Measurements from ENCODE around the gene SPDEF.

SPDEF gene

DNA sequence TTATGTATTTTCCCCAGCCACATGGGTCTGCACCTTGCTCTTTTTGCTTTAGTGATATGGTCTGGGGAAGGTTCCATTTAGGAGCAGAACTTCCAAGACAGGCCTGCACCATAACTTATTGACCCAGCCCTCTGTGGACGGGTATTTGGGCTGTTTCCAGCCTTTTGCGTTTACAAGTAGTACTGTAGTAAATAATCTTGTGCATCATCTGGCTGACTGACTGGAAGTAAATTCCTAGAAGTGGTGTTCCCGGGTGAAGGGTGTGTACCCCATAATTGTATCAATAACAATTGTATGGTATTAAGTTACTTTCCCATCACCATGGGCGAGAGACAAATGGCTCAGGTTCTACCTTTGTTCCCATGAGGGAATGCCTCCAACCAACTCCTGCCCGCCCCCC lies 31.6 kb downstream of the SPDEF start:
- no peak overlapping the region for H3K4me3 ChIP-seq (ENCODE audit: low read depth, low read length)
- TF ChIP-seq POLR2A (IDR thresholded peaks at IDR 0.05; ENCODE audit: extremely low read depth, insufficient read length) (no peak), MYC (IDR thresholded peaks at IDR 0.05; ENCODE audit: low read depth, low read length) (no peak)
- TF ChIP-seq, protein P1, sequence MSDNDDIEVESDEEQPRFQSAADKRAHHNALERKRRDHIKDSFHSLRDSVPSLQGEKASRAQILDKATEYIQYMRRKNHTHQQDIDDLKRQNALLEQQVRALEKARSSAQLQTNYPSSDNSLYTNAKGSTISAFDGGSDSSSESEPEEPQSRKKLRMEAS (IDR thresholded peaks at IDR 0.05; ENCODE audit: low read depth, low read length): no peak
- DNase-seq (ENCODE audit: low read depth): no peak

DNA sequence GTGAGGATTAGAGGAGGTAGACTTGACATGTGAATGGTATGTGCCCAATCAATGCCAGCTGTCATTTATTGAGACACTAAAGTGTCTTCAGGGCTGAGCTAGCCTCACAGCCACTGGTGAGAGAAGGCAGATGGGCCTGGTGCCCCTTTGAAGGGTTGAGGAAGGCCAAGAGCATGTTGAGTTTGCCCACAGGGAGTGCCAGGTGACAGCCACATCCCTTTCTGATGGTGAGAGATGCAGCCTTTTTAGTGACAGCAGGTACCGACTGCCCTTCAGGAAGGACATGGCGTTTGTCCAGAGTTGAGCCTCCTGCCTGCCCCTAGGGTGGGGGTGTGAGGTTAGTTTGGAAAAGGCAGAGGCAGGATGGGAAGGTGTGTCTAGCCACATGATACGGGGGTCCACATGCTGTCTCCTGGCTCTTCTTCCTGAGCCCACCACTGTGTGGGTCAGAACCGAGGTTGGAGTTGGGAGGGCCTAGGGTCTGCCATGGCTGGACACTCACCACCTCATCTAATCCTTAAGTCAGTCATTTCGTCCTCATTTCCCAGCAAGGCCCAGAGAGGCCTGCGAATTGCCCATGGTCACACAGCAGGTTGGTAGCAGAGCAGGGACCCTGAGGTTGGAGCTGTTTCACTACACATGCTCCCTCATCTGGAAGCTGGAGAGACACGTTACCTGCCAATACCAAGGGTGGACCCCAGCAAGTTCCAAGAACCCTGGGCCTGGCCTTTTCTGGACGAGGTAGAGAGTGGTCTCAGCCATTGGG lies 32.5 kb downstream of the SPDEF start:
- DNase-seq (ENCODE audit: low read depth): no peak
- H3K4me3 ChIP-seq (ENCODE audit: low read depth, low read length): no peak overlapping the region
- no peak for TF ChIP-seq POLR2A (IDR thresholded peaks at IDR 0.05; ENCODE audit: extremely low read depth, insufficient read length)
- TF ChIP-seq, protein P2, sequence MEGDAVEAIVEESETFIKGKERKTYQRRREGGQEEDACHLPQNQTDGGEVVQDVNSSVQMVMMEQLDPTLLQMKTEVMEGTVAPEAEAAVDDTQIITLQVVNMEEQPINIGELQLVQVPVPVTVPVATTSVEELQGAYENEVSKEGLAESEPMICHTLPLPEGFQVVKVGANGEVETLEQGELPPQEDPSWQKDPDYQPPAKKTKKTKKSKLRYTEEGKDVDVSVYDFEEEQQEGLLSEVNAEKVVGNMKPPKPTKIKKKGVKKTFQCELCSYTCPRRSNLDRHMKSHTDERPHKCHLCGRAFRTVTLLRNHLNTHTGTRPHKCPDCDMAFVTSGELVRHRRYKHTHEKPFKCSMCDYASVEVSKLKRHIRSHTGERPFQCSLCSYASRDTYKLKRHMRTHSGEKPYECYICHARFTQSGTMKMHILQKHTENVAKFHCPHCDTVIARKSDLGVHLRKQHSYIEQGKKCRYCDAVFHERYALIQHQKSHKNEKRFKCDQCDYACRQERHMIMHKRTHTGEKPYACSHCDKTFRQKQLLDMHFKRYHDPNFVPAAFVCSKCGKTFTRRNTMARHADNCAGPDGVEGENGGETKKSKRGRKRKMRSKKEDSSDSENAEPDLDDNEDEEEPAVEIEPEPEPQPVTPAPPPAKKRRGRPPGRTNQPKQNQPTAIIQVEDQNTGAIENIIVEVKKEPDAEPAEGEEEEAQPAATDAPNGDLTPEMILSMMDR (IDR thresholded peaks at IDR 0.05; ENCODE audit: low read depth, low read length): no peak
- TF ChIP-seq, protein P1 (IDR thresholded peaks at IDR 0.05; ENCODE audit: low read depth, low read length): no peak
- no peak for TF ChIP-seq MYC (IDR thresholded peaks at IDR 0.05; ENCODE audit: low read depth, low read length)

DNA sequence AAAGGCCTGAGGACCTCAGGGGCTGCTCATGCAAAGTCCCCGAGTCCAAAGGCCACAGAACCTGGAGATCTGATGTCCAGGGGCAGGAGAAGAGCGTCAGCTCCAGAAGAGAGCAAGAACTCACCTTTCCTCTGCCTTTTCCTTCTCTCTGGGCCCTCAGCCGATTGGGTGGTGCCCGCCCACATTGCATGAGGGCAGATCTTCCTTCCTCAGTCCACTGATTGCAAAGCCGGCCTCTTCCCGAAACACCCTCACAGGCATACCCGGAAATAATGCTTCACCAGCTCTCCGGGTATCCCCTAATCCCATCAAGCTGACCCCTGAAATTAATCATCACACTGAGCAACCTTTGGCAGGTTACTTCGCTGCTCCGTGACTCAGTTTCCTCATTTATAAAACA lies 33.4 kb downstream of the SPDEF start:
- H3K4me3 ChIP-seq (ENCODE audit: low read depth, low read length): no peak overlapping the region
- TF ChIP-seq, protein P2 (IDR thresholded peaks at IDR 0.05; ENCODE audit: low read depth, low read length): no peak
- TF ChIP-seq, protein P1 (IDR thresholded peaks at IDR 0.05; ENCODE audit: low read depth, low read length): no peak
- TF ChIP-seq MYC (IDR thresholded peaks at IDR 0.05; ENCODE audit: low read depth, low read length): no peak
- no peak for TF ChIP-seq POLR2A (IDR thresholded peaks at IDR 0.05; ENCODE audit: extremely low read depth, insufficient read length)
- no peak for DNase-seq (ENCODE audit: low read depth)

DNA sequence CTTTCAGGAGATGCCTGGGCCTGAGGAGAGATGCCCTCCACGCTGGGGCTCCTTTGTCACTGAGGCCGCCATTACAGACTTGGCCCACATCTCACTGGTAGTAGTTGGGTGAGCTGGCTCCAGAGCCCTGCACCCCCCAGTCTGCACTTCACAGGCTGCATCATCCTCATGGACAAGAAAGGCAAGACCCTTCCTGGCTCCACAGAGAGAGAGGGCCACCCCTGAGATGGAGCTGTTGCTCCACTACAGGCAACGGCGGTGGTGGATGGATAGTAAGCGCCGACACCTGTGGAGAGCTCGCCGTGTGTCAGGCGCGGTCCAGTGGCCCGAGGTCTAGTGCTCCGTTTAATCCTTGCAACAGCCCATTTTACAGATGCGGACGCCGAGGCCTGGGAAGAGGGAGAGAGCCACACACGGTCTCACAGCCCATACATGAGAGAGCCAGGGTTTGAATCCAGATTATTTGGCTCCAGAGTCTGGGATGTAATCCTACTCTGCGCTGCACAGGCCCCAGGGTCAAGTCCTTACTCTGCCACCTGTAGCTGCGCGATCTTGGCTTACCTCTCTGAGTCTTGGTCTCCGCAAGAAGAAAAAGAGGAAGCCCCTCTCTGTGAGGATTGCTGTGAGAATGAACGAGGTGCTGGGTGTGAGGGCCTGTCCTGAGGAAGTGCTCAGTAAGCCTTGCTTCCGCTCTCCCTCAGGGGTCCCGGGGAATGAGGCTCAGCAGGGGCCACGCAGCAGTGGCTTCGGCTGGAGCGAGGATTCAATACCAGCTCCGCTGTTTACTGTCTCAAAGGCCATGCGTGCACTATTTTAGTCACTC lies 34.5 kb downstream of the SPDEF start:
- no peak overlapping the region for H3K4me3 ChIP-seq (ENCODE audit: low read depth, low read length)
- TF ChIP-seq, protein P2 (IDR thresholded peaks at IDR 0.05; ENCODE audit: low read depth, low read length): no peak
- TF ChIP-seq MYC (IDR thresholded peaks at IDR 0.05; ENCODE audit: low read depth, low read length) (no peak), POLR2A (IDR thresholded peaks at IDR 0.05; ENCODE audit: extremely low read depth, insufficient read length) (no peak)
- TF ChIP-seq, protein P1 (IDR thresholded peaks at IDR 0.05; ENCODE audit: low read depth, low read length): no peak
- DNase-seq (ENCODE audit: low read depth): peak; percentile 68

DNA sequence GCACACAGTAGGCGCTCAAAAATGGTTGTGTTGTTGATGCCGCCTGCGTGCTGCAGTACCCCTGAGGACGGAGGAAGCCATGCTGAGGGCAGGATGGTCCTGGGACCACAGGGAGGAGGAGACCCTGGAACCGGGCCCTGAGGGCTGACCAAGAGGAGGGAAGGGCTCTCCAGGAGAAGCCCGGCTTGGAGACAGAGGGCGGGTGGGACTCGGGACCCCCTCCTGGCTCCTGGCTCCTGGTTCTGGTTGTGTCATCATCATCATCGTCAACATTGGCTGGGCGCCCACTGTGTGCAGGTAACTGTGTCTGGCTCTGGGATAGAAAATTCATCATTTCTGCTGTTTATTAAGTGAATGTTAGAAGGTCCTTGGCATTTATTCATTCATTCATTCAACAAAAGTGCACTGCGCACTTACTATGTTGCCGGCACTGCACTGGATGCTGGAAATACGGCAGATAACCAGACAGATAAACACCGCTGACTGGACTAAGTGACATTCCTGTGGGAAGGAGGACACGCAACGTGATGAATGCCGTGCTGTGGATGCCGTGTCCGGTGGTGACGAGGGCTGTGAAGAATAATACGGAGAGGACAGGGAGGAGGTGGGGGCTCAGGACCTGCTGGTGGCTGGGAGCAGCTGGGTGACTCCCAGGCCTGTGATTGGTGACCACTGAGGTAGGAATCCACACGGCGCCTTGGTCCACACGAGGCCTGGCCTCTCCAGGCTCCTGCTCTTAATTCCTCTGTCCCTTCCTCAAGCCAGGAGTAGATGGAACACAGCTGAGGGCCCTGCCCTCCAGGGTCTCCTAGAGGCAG lies 35.3 kb downstream of the SPDEF start:
- TF ChIP-seq POLR2A (IDR thresholded peaks at IDR 0.05; ENCODE audit: extremely low read depth, insufficient read length) (no peak), MYC (IDR thresholded peaks at IDR 0.05; ENCODE audit: low read depth, low read length) (no peak)
- TF ChIP-seq, protein P1 (IDR thresholded peaks at IDR 0.05; ENCODE audit: low read depth, low read length): no peak
- TF ChIP-seq, protein P2 (IDR thresholded peaks at IDR 0.05; ENCODE audit: low read depth, low read length): no peak
- no peak for DNase-seq (ENCODE audit: low read depth)
- no peak overlapping the region for H3K4me3 ChIP-seq (ENCODE audit: low read depth, low read length)
